IMR-90 (cell line): ENCODE results near the gene SUSD6. TPM values are rescaled to one million over a fixed set of nuclear protein-coding genes. Genes with fewer than 3 reads are reported as not detected.
A peak's percentile ranks its signal among the peaks of the same experiment; 100 is the strongest.

ENCODE experiments used
- ATAC-seq: fragments of 200-7000 bp; cut with Tn5 transposase; 2 replicates; pipeline ENCODE4 v1.9.1; 2020; ENCODE audit warnings: low read depth, mild to moderate bottlenecking, moderate library complexity
- BruUV-seq: library from RNA; stranded (reverse); fragments of 400-500 nt; replicated peaks from 2 replicates; lab custom pipeline; 2021; lab: Mats Ljungman, UMichigan
- CTCF ChIA-PET: fragments of 300-600 bp; formaldehyde crosslinking; extraction: SDS; loops from one replicate; lab custom pipeline; 2021; ENCODE audit warnings: antibody characterized with exemption; lab: Yijun Ruan, JAX
- POLR2A ChIA-PET: fragments of 300-600 bp; sonication (Branson Sonifier 250); formaldehyde crosslinking; loops from one replicate; lab custom pipeline; 2022; ENCODE audit warnings: antibody characterized with exemption; ENCODE audit not compliant: unreplicated experiment; lab: Charles Lee
- DNase-seq: peaks from one replicate; pipeline ENCODE4 v3.0.0; 2013
- H2AFZ ChIP-seq: replicated peaks from 2 replicates; pipeline ENCODE3; 2013; ENCODE audit warnings: low read length, mild to moderate bottlenecking; ENCODE audit not compliant: poor library complexity
- H2AK5ac ChIP-seq: 2 replicates; pipeline ENCODE4 v1.6.1; 2013; ENCODE audit warnings: low read depth, low read length, inconsistent platforms
- H2AK9ac ChIP-seq: replicated peaks from 2 replicates; pipeline ENCODE3; 2013; ENCODE audit warnings: mild to moderate bottlenecking, low read depth, low read length, moderate library complexity; ENCODE audit not compliant: poor library complexity
- H2BK120ac ChIP-seq: 2 replicates; pipeline ENCODE4 v1.6.1; 2013; ENCODE audit warnings: low read depth, low read length, inconsistent platforms
- H2BK15ac ChIP-seq: 3 replicates; pipeline ENCODE4 v1.6.1; 2013; ENCODE audit warnings: low read depth, low read length, inconsistent platforms
- H2BK20ac ChIP-seq: 2 replicates; pipeline ENCODE4 v1.6.1; 2013; ENCODE audit warnings: low read depth, mild to moderate bottlenecking, inconsistent platforms, low read length, moderate library complexity
- H2BK5ac ChIP-seq: 2 replicates; pipeline ENCODE4 v1.6.1; 2013; ENCODE audit warnings: mild to moderate bottlenecking, low read depth, low read length, inconsistent platforms; ENCODE audit not compliant: poor library complexity, severe bottlenecking
- H3K14ac ChIP-seq: replicated peaks from 2 replicates; pipeline ENCODE4 v1.6.1; 2013; ENCODE audit warnings: low read depth, low read length, inconsistent platforms
- H3K18ac ChIP-seq: 2 replicates; pipeline ENCODE4 v1.6.1; 2013; ENCODE audit warnings: low read depth, low read length, control low read depth
- H3K23ac ChIP-seq: 2 replicates; pipeline ENCODE4 v1.6.1; 2013; ENCODE audit warnings: low read depth, low read length, inconsistent platforms
- H3K27ac ChIP-seq: 2 replicates; pipeline ENCODE4 v1.5.1; 2013; ENCODE audit warnings: mild to moderate bottlenecking, control low read depth, low read length; ENCODE audit not compliant: insufficient read depth
- H3K27me3 ChIP-seq: 2 replicates; pipeline ENCODE4 v1.6.1; 2013; ENCODE audit warnings: low read length; ENCODE audit not compliant: control insufficient read depth, insufficient read depth
- H3K36me3 ChIP-seq: 2 replicates; pipeline ENCODE4 v1.6.1; 2013; ENCODE audit warnings: low read length, mixed read lengths; ENCODE audit not compliant: control insufficient read depth, insufficient read depth
- H3K4ac ChIP-seq: 2 replicates; pipeline ENCODE4 v1.6.1; 2013; ENCODE audit warnings: low read depth, low read length, inconsistent platforms
- H3K4me1 ChIP-seq: 2 replicates; pipeline ENCODE4 v1.6.1; 2013; ENCODE audit warnings: low read length, mixed read lengths; ENCODE audit not compliant: control insufficient read depth, insufficient read depth
- H3K4me2 ChIP-seq: 2 replicates; pipeline ENCODE4 v1.6.1; 2013; ENCODE audit warnings: low read depth, mild to moderate bottlenecking, control low read depth, low read length, moderate library complexity
- H3K4me3 ChIP-seq: 2 replicates; pipeline ENCODE4 v1.5.1; 2013; ENCODE audit warnings: low read depth, mild to moderate bottlenecking, control low read depth, low read length, moderate library complexity; ENCODE audit not compliant: insufficient read depth
- H3K56ac ChIP-seq: 2 replicates; pipeline ENCODE4 v1.6.1; 2013; ENCODE audit warnings: low read length, inconsistent platforms; ENCODE audit not compliant: insufficient read depth; ENCODE audit errors: extremely low read depth
- H3K79me1 ChIP-seq, 2 experiments: 2 replicates each; pipeline ENCODE4 v1.6.1; 2013; ENCODE audit warnings: low read length in 2 of 2, inconsistent platforms in 1 of 2, low read depth in 1 of 2
- H3K9ac ChIP-seq: 2 replicates; pipeline ENCODE4 v1.6.1; 2013; ENCODE audit warnings: low read depth, low read length, control low read depth
- H3K9me1 ChIP-seq: 2 replicates; pipeline ENCODE4 v1.6.1; 2013; ENCODE audit warnings: low read length, inconsistent platforms; ENCODE audit not compliant: insufficient read depth
- H3K9me3 ChIP-seq: 2 replicates; pipeline ENCODE4 v1.6.1; 2013; ENCODE audit warnings: low read length; ENCODE audit not compliant: control insufficient read depth, insufficient read depth
- H4K20me1 ChIP-seq: 2 replicates; pipeline ENCODE4 v1.6.1; 2013; ENCODE audit warnings: low read length, inconsistent platforms; ENCODE audit not compliant: insufficient read depth
- H4K5ac ChIP-seq: 2 replicates; pipeline ENCODE4 v1.6.1; 2013; ENCODE audit warnings: mild to moderate bottlenecking, low read depth, low read length, control low read depth
- H4K8ac ChIP-seq, 2 experiments: 2 replicates each; pipeline ENCODE4 v1.6.1; 2013; ENCODE audit warnings: low read depth in 2 of 2, low read length in 2 of 2, control low read depth in 1 of 2, inconsistent platforms in 1 of 2
- H4K91ac ChIP-seq: 2 replicates; pipeline ENCODE4 v1.6.1; 2013; ENCODE audit warnings: low read depth, low read length, inconsistent platforms; ENCODE audit not compliant: insufficient read depth
- CEBPB ChIP-seq: IDR thresholded peaks from 2 replicates; pipeline ENCODE4 v1.6.1; 2012; ENCODE audit warnings: low read depth, low read length, improper control_type of control experiment
- ELK1 ChIP-seq: fragments of 150-350 bp; IDR thresholded peaks from 2 replicates; pipeline ENCODE4 v1.6.1; 2016; ENCODE audit warnings: low read depth, mild to moderate bottlenecking, low read length, moderate library complexity, borderline replicate concordance
- SMC3 ChIP-seq: fragments of 150-350 bp; IDR thresholded peaks from 2 replicates; pipeline ENCODE4 v1.6.1; 2016; ENCODE audit warnings: low read depth, mild to moderate bottlenecking, antibody characterized with exemption, low read length, moderate library complexity
- WGBS, 2 experiments: methylation state at CpG; one replicate each; pipeline versions ENCODE4 v1.1.5 to v1.1.7; 2013; ENCODE audit warnings: missing lambda C conversion rate in 2 of 2; ENCODE audit not compliant: insufficient read length in 1 of 2; ENCODE audit errors: extremely low coverage in 2 of 2; 5-methylcytosine and 5-hydroxymethylcytosine counted together
- dilution Hi-C: fragments of 300-500 bp; cut with HindIII; formaldehyde crosslinking; loops from one replicate; pipeline ENCODE4 v1.14.3; 2018; ENCODE audit warnings: low sequenced_read_pairs; ENCODE audit not compliant: unreplicated experiment
- in situ Hi-C: fragments of 300-500 bp; cut with MboI; formaldehyde crosslinking; loops from 3 replicates; pipeline ENCODE4 v1.14.3; 2019; ENCODE audit warnings: low sequenced_read_pairs, inconsistent platforms, mixed read lengths
- intact Hi-C: fragments of 100-400 bp; cut with micrococcal nuclease; formaldehyde crosslinking; loops from 2 replicates; pipeline ENCODE4 v1.10.0; 2022
- polyA plus RNA-seq, 3 experiments: library from polyadenylated mRNA; depleted of rRNA; stranded (reverse); fragments of >200 nt; gene quantifications; 2 replicates each; pipeline ENCODE4 v1.2.3, GENCODE V29; 2012; ENCODE audit warnings: low replicate concordance in 1 of 3
- total RNA-seq: library from RNA; depleted of rRNA; stranded (reverse); fragments of >200 nt; gene quantifications from 2 replicates; pipeline ENCODE4 v1.2.3, GENCODE V29; 2012

Gene SUSD6
- total and polyA plus RNA-seq, 2 of the 4 experiments (the other 2 are of a cell fraction): 2.3 to 10.1 TPM

- Histone ChIP-seq H3K9ac (no peak overlapping the region), H3K27me3 (no peaks in the 10 kb centered on the region), H3K79me1 (peaks cover 10 to 14% of the 10 kb centered on the region in 2 experiments), H3K14ac (no peak overlapping the region), H2AK9ac (no peak overlapping the region), H4K20me1 (0 out of 2 replicates have a peak, but pooled peaks cover 3% of the 10 kb centered on the region), H3K4ac (no peak overlapping the region), H2AFZ (no peak overlapping the region), H4K5ac (0 out of 2 replicates have a peak overlapping the region, but pooled peaks have one; percentile 38), H3K4me1 (peaks cover 15% of the 10 kb centered on the region), H2BK120ac (no peak overlapping the region), H3K9me1 (peaks cover 8% of the 10 kb centered on the region; the same call in 1 of the 2 replicates), H3K56ac (no peak overlapping the region), H4K8ac (no peak overlapping the region), H2AK5ac (peak overlapping the region; percentile 15; the same call in 1 of the 2 replicates), H2BK15ac (no peak overlapping the region), H3K4me2 (no peak overlapping the region), H3K27ac (no peak overlapping the region), H3K4me3 (no peak overlapping the region), H4K91ac (no peak overlapping the region), H3K36me3 (no peaks in the 10 kb centered on the region), H3K9me3 (no peaks in the 10 kb centered on the region), H3K18ac (no peak overlapping the region), H2BK20ac (no peak overlapping the region), H3K23ac (no peak overlapping the region), H2BK5ac (no peak overlapping the region)
- in situ Hi-C loops (loop anchor here (5.0 kb wide), 1 partner anchor 111 kb away; no protein-coding TSS in a partner anchor), dilution Hi-C loops (no loop called here), intact Hi-C loops (no loop called here)
- TF ChIP-seq CEBPB (peak; percentile 78), SMC3 (no peak), ELK1 (no peak)
- ChIA-PET CTCF (interaction anchor here (0.7 to 2.6 kb wide), 2 partner anchors 58 to 120 kb away, joined by 7 to 12 read pairs; no protein-coding TSS in a partner anchor), POLR2A (no interaction called here)
- no CpG with 5 or more reads among the region's 5 CpGs for WGBS, 2 experiments
- no peak for DNase-seq
- BruUV-seq: no TSS peak
- ATAC-seq: no peak
Measured at GRCh38 chr14:69606258-69607184, 4.9 kb upstream of the SUSD6 start.
